Right lobe of liver (tissue), 6 donors: Measurements from ENCODE around the gene C10orf105. TPM values are rescaled to one million over a fixed set of nuclear protein-coding genes. Genes with fewer than 3 reads are reported as not detected.

ENCODE experiments used
- ATAC-seq, 4 donors: fragments of 200-7000 bp; cut with Tn5 transposase; one replicate each; pipeline ENCODE4 v1.9.1; 2020; ENCODE audit warnings: mild to moderate bottlenecking in 4 of 4, moderate library complexity in 4 of 4
- DNase-seq, 3 donors: peaks; one replicate each; pipeline ENCODE4 v3.0.0-alpha.2; 2020
- H3K27ac ChIP-seq, 3 donors: fragments of 200-600 bp; one replicate each; pipeline ENCODE4 v1.8.0; 2022
- H3K27me3 ChIP-seq, 2 donors: fragments of 200-600 bp; one replicate each; pipeline ENCODE4 v1.8.0; 2022
- H3K36me3 ChIP-seq, 4 donors: fragments of 200-600 bp; sonication (generic) in 1 of 4; one replicate each; pipeline versions ENCODE4 v1.5.1 to v1.8.0; 2017 to 2022; ENCODE audit warnings: control low read depth in 1 of 4
- H3K4me1 ChIP-seq, 4 donors: fragments of 200-600 bp; sonication (generic) in 1 of 4; one replicate each; pipeline versions ENCODE4 v1.5.1 to v1.8.0; 2017 to 2022; ENCODE audit warnings: control low read depth in 1 of 4
- H3K4me3 ChIP-seq, 3 donors: fragments of 200-600 bp; one replicate each; pipeline ENCODE4 v1.8.0; 2022
- H3K9me3 ChIP-seq, 4 donors: fragments of 200-600 bp; sonication (generic) in 1 of 4; one replicate each; pipeline versions ENCODE4 v1.5.1 to v1.8.0; 2017 to 2022; ENCODE audit warnings: control low read depth in 1 of 4
- POLR2A ChIP-seq: fragments of 450-650 bp; IDR thresholded peaks from one replicate; pipeline ENCODE4 v1.6.1; 2017; ENCODE audit warnings: antibody characterized with exemption, mild to moderate bottlenecking
- WGBS: methylation state at CpG from one replicate; pipeline ENCODE4 v1.1.6; 2018; ENCODE audit warnings: low coverage, low lambda C conversion rate; ENCODE audit not compliant: insufficient coverage; ENCODE audit errors: missing lambda C conversion rate; 5-methylcytosine and 5-hydroxymethylcytosine counted together
- intact Hi-C, 2 donors: fragments of 100-400 bp; cut with DNase I; formaldehyde crosslinking; loops; one replicate each; pipeline versions ENCODE4 v1.11.2 to v1.14.1; 2022
- total RNA-seq, 6 experiments: library from RNA; depleted of rRNA in 2 of 6; stranded (reverse); fragments of >200 nt in 2 of 6; fragmentation: NEBNext Ultra II Directional in 3 of 6; extraction: Animal tissue kit (Norgen Biotek cat#: 25700) in 3 of 6; gene quantifications; one replicate each; pipeline versions ENCODE4 v1.1.0 to v1.2.4, GENCODE V29; 2016 to 2023
- TF ChIP-seq, protein P1 (sequence below), 4 donors: fragments of 200-600 bp in 3 of 4; fragments of 450-650 bp in 1 of 4; IDR thresholded peaks; one replicate each; pipeline versions ENCODE4 v1.5.1 to v1.8.0; 2016 to 2022; ENCODE audit warnings: antibody characterized with exemption in 4 of 4, mild to moderate bottlenecking in 2 of 4
- donor health status: DM: no; HTN: yes; CAD: no.
- donor health status: DM: no; HTN: no; CAD: no.
- donor health status: DM: no; HTN: no; CAD: no.
- donor health status: DM: no; HTN: yes; CAD: no.
- donor health status: DM: no; HTN: yes; CAD: no.

Gene C10orf105
- total RNA-seq, 6 experiments from 2014 or later = 0.05 TPM; not detected in 5

DNA sequence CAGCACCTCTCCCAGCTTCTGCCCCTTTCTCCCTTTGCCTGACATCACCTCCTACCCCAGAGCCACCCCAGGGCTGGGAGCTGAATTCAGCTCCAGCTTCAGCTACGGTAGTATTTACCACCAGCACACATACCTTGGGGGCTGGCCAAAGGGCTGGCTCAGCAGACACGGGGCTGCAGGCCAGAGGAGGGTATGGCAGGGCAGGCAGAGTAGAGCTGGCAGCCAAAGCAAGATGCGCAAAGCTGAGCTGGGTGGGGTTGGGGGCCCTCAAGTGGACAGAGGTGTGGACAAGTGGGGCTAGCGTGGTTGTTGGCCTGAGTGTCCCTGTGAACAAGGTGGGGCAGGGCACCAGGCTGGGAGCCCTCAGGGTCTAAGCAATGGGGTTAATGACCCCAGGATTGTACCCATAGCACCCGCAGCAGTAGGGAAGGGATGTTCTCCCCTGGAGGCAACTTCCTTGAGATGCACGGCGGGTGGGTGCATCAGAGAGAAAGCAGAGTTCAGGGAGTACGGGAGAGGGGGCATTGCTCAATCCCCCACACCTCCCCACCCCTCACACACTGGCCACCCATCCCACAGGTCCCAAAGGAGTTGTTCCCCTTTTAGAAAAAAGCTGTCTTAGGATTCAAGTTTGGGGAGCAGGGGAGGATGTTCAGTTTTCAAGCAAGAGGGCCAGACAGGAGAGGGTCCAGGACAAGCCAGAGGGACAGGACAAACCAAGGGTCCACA lies 45.8 kb upstream of the C10orf105 start:
- ATAC-seq = no peak
- Histone ChIP-seq H3K4me1 (peaks cover 0 to 20% (median 8%) of the 10 kb centered on the region in 4 donors), H3K9me3 (no peaks in the 10 kb centered on the region), H3K4me3 (no peak overlapping the region), H3K36me3 (no peaks in the 10 kb centered on the region), H3K27me3 (no peaks in the 10 kb centered on the region), H3K27ac (no peak overlapping the region)
- 50% methylated on average over 4 of the region's 8 CpGs for WGBS
- DNase-seq = no peak
- intact Hi-C loops = no loop called here
- TF ChIP-seq, protein P1, sequence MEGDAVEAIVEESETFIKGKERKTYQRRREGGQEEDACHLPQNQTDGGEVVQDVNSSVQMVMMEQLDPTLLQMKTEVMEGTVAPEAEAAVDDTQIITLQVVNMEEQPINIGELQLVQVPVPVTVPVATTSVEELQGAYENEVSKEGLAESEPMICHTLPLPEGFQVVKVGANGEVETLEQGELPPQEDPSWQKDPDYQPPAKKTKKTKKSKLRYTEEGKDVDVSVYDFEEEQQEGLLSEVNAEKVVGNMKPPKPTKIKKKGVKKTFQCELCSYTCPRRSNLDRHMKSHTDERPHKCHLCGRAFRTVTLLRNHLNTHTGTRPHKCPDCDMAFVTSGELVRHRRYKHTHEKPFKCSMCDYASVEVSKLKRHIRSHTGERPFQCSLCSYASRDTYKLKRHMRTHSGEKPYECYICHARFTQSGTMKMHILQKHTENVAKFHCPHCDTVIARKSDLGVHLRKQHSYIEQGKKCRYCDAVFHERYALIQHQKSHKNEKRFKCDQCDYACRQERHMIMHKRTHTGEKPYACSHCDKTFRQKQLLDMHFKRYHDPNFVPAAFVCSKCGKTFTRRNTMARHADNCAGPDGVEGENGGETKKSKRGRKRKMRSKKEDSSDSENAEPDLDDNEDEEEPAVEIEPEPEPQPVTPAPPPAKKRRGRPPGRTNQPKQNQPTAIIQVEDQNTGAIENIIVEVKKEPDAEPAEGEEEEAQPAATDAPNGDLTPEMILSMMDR (IDR thresholded peaks at IDR 0.05) = no peak
- TF ChIP-seq POLR2A = no peak

DNA sequence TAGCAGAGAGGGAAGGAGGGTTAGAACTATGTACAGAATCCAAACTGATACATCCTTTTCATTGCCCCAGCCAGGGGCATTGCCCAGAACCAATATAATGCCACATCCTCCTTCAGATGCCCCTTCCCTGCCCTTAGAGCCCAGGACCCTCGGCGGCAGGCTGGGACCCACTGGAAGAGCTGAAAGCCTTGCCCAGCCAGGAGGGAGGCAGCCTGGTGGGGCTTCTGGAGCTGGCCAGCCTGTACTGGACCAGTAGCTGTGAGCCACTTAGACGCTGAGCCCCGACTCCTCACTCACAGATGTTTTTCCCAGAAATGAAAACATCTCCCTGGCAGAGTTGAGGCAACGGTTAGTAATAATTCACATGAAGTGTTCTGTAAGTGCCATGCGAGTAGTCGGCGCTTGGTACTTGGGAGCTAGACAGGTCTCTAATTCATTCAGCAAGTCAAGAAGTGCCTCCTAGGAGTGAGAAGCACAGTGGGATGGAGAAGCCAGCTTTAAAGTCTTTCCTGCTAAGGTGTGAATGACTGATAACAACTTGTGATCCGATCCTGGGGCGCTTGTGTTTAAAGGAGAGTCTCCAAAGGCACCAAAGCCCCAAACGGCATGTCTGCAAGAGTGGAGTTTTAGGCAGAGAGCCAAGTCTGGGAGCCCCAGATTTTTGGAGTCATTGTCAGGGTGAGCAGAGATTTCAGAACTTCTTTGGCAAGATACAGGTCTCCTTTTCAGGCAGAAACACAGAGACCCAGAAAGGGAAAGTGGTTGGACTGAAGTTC lies 44.0 kb upstream of the C10orf105 start:
- DNase-seq (no peak), ATAC-seq (no peak)
- no peaks in the 10 kb centered on the region for H3K27me3 ChIP-seq
- WGBS = 71% methylated on average over 7 of the region's 11 CpGs
- no peak overlapping the region for H3K4me3 ChIP-seq
- H3K9me3 ChIP-seq = no peaks in the 10 kb centered on the region
- no peak overlapping the region for H3K27ac ChIP-seq
- TF ChIP-seq, protein P1 (IDR thresholded peaks at IDR 0.05) = no peak
- TF ChIP-seq POLR2A = no peak
- H3K36me3 ChIP-seq = no peaks in the 10 kb centered on the region
- peaks cover 0 to 15% (median 8%) of the 10 kb centered on the region in 4 donors for H3K4me1 ChIP-seq
- intact Hi-C loops = no loop called here

DNA sequence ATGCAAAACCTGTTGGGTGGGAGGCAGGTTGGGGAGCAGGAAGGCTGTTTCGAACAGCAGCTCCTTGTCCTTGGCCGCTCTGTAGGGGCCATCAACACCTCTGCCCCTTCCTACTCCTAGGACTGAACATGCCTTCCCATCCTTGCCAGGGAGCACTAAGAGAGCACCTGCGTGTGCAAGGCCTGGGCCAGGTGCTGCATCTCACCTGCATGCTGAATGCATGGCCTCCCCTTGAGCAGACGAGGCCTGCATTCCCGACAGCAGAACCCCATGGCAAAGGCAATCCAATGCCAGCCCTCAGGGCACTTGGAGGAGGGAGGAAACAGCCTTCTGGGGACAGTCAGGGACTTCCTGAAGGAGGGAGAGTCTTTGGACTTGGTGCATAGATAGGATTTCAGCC lies 42.7 kb upstream of the C10orf105 start:
- TF ChIP-seq, protein P1 (IDR thresholded peaks at IDR 0.05) = no peak
- TF ChIP-seq POLR2A = no peak
- peaks cover 0 to 8% (median 3%) of the 10 kb centered on the region in 4 donors for H3K4me1 ChIP-seq
- DNase-seq (no peak), ATAC-seq (no peak)
- no CpG with 5 or more reads among the region's 5 CpGs for whole genome bisulfite sequencing
- H3K9me3 ChIP-seq = no peaks in the 10 kb centered on the region
- H3K36me3 ChIP-seq = no peaks in the 10 kb centered on the region
- no peak overlapping the region for H3K4me3 ChIP-seq
- intact Hi-C loops = no loop called here
- H3K27me3 ChIP-seq = no peaks in the 10 kb centered on the region
- no peak overlapping the region for H3K27ac ChIP-seq

DNA sequence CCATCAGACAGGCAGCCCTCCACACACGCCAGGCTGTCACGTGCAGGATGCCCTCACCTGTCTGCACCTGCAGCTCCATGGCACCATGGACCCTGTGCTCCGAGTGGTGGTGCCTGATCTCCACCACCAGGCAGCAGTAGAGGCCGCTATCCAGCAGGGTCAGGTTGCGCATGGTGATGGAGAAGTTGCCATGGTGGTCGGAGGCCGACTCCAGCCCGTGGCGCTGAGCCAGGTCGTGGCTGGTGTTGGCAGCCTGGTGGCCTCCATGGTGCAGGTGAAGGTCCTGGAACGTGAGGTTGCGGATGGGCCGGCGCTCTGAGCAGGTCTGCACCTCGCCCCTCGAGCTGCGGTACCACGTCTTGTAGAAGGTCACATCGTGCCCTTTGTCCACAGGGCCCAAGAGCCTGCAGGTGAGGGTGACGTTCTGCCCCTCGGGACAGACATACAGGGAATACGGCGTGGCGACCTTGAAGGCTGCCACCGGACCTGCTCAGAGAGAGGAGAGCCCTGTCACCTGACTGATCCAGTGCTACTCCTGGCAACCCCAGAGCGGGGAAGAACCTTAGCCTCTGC lies 42.0 kb upstream of the C10orf105 start:
- no peak overlapping the region for H3K27ac ChIP-seq
- intact Hi-C loops = no loop called here
- peaks cover 0 to 1% (median 0%) of the 10 kb centered on the region in 4 donors for H3K4me1 ChIP-seq
- no peaks in the 10 kb centered on the region for H3K27me3 ChIP-seq
- DNase-seq = no peak
- no peak for TF ChIP-seq POLR2A
- TF ChIP-seq, protein P1 (IDR thresholded peaks at IDR 0.05) = no peak
- no peak overlapping the region for H3K4me3 ChIP-seq
- no peaks in the 10 kb centered on the region for H3K9me3 ChIP-seq
- no peak for ATAC-seq
- WGBS = 89% methylated on average over 3 of the region's 26 CpGs
- no peaks in the 10 kb centered on the region for H3K36me3 ChIP-seq
